Naive B cell (primary cell): ENCODE measurements around the gene PDE4DIP. TPM values are rescaled to one million over a fixed set of nuclear protein-coding genes. Genes with fewer than 3 reads are reported as not detected.
"Not testable (repeated sequence)": the region's sequence is repeated elsewhere in the genome, so short reads cannot be mapped to it uniquely, and the experiment has no call there.

ENCODE experiments used
- ATAC-seq, 2 donors: fragments of 150-1000 bp; cut with Tn5 transposase; 2 replicates each; pipeline ENCODE4 v1.10.0; 2021; ENCODE audit warnings: low read depth in 2 of 2, mild to moderate bottlenecking in 2 of 2, moderate library complexity in 2 of 2
- DNase-seq: peaks from one replicate; pipeline ENCODE4 v3.0.0; 2022
- H3K27ac Mint-ChIP-seq, 6 donors: one replicate each; pipeline ENCODE4 v1.8.0; 2020 to 2022; ENCODE audit warnings: mild to moderate bottlenecking in 6 of 6, mixed read lengths in 6 of 6, moderate library complexity in 5 of 6, inconsistent platforms in 2 of 6
- H3K27me3 Mint-ChIP-seq, 3 donors: one replicate each; pipeline ENCODE4 v1.8.0; 2021 to 2022; ENCODE audit warnings: mixed read lengths in 3 of 3, mild to moderate bottlenecking in 1 of 3
- H3K36me3 Mint-ChIP-seq, 2 donors: one replicate each; pipeline ENCODE4 v1.8.0; 2020 to 2022; ENCODE audit warnings: mixed read lengths in 2 of 2, inconsistent platforms in 1 of 2, mild to moderate bottlenecking in 1 of 2
- H3K4me1 Mint-ChIP-seq, 3 donors: one replicate each; pipeline ENCODE4 v1.8.0; 2020 to 2022; ENCODE audit warnings: mixed read lengths in 3 of 3, inconsistent platforms in 1 of 3, mild to moderate bottlenecking in 1 of 3, moderate library complexity in 1 of 3
- H3K4me3 Mint-ChIP-seq, 8 donors: one replicate each; pipeline ENCODE4 v1.8.0; 2020 to 2022; ENCODE audit warnings: mild to moderate bottlenecking in 8 of 8, mixed read lengths in 8 of 8, moderate library complexity in 8 of 8, inconsistent platforms in 2 of 8
- H3K9me3 Mint-ChIP-seq, 7 donors: one replicate each; pipeline ENCODE4 v1.8.0; 2020 to 2022; ENCODE audit warnings: mixed read lengths in 7 of 7, mild to moderate bottlenecking in 5 of 7, inconsistent platforms in 2 of 7, moderate library complexity in 1 of 7
- polyA plus RNA-seq, 6 donors: library from polyadenylated mRNA; unstranded; fragments of 300-500 nt; fragmentation: Illumina TruSeq; gene quantifications; one replicate each; pipeline ENCODE4 v1.2.3, GENCODE V29; 2021; ENCODE audit warnings: low read depth in 6 of 6

PDE4DIP gene
- polyA plus RNA-seq, 6 donors from 2014 or later, result 13.4 to 52.6 (median 35.6) TPM

DNA sequence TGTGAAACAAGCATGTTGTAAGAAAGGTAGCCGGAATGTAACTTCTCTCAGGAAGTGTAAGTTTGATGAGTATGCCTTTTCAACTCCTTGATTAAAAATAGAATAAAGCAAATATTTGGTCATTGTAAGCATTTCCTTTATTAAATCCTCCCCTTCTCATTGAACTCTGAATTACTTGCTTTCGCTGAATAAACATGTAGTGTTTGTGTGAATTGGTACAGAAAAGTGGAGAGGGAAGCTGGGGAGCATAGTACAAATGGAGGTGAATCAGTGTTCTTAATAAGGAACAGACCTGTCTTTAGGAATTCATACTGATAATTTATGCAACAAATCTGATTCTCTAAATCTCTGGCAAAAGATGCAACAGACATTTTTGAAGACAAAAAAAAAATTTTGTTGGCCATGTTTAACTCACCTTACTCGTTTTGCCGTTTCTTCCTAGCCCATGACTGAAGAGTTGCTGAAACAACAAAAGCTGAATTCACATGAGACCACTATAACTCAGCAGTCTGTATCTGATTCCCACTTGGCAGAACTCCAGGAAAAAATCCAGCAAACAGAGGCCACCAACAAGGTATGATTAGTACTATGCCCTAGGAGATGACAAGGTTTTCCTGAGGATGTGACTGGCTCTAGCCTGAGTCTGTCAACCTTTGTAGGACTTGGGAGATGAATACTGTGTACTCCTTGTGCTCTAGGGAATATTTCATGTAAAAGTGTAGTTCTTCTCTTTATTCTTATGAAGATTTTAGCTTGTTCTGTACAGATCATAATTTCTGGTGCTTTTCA lies 116.2 kb downstream of the PDE4DIP start:
- H3K4me3 Mint-ChIP-seq, H3K27ac Mint-ChIP-seq, DNase-seq, H3K36me3 Mint-ChIP-seq, H3K4me1 Mint-ChIP-seq, H3K27me3 Mint-ChIP-seq, H3K9me3 Mint-ChIP-seq, ATAC-seq: not testable (repeated sequence)

DNA sequence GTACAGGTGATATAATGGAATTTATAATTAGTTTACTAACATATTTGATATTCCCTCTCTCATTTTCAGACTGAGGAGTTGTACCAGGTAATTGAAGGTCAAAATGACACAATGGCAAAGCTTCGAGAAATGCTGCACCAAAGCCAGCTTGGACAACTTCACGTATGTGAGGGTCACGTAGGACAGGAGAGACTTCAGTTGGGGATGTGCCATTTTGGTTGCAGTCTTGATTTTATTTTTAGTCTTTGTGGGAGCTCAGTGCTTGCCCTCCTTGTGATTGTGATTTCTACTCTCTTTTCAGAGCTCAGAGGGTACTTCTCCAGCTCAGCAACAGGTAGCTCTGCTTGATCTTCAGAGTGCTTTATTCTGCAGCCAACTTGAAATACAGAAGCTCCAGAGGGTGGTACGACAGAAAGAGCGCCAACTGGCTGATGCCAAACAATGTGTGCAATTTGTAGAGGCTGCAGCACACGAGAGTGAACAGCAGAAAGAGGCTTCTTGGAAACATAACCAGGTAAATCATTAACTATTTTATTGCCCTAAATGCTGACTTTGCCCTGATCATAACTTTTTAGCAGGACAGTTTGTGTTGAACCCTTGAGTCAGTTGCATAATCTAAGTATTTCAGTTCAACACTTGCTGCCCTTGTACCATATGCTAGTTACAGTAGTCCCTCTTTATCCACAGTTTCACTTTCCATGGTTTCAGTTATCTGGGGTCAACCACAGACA lies 118.1 kb downstream of the PDE4DIP start:
- H3K27me3 Mint-ChIP-seq, H3K27ac Mint-ChIP-seq, H3K9me3 Mint-ChIP-seq, H3K4me1 Mint-ChIP-seq, H3K36me3 Mint-ChIP-seq, DNase-seq, H3K4me3 Mint-ChIP-seq, ATAC-seq: not testable (repeated sequence)

DNA sequence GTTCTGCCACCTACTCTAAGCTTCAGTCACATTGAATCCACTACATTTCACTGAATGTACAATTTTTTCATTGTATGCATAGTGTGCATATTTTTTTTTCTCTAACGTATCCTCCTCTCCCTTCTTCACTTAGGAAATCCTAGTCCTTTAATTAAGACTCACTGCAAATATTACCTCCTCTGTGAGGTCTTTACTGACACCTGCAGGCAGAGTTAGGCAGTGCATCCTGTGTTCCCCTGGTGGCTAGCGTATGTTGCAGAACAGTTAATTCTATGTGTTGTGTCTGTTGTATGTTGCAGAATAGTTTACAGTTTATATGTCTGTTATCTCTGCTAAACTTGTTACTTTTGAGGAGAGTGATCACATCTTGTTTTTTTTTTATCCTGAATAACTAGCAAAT lies 121.9 kb downstream of the PDE4DIP start:
- H3K36me3 Mint-ChIP-seq, H3K4me1 Mint-ChIP-seq, H3K9me3 Mint-ChIP-seq, H3K27me3 Mint-ChIP-seq, H3K27ac Mint-ChIP-seq, H3K4me3 Mint-ChIP-seq: not testable (repeated sequence)
- DNase-seq, result peak; percentile 16
- peak; percentile 74 to 83 for ATAC-seq

DNA sequence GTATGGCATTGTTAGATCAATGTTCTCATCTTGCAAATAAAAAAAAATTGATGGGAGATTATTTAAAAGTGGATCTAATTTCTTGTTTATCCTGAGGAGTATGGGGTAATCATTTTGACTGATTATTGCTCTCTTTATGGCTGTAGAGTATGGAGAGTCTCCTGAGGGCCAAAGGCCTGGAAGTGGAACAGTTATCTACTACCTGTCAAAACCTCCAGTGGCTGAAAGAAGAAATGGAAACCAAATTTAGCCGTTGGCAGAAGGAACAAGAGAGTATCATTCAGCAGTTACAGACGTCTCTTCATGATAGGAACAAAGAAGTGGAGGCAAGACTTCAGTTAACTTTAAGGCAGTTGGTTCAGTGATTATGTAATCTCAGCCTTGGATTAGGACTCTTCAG lies 123.4 kb downstream of the PDE4DIP start:
- not testable (repeated sequence) for H3K9me3 Mint-ChIP-seq, H3K36me3 Mint-ChIP-seq, H3K4me3 Mint-ChIP-seq, DNase-seq, H3K27me3 Mint-ChIP-seq, H3K27ac Mint-ChIP-seq, H3K4me1 Mint-ChIP-seq, ATAC-seq

DNA sequence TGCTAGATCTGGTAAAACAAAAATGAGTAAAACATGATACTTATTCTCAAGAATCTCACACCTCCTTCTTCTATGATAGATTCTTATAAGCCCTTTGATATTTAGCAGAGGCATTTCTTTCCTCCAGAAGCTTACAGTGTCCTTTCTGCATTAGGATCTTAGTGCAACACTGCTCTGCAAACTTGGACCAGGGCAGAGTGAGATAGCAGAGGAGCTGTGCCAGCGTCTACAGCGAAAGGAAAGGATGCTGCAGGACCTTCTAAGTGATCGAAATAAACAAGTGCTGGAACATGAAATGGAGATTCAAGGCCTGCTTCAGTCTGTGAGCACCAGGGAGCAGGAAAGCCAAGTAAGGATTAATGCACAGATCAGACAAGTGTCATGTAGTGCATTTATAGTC lies 124.5 kb downstream of the PDE4DIP start:
- DNase-seq, H3K9me3 Mint-ChIP-seq, H3K27ac Mint-ChIP-seq, H3K4me1 Mint-ChIP-seq, ATAC-seq, H3K36me3 Mint-ChIP-seq, H3K27me3 Mint-ChIP-seq, H3K4me3 Mint-ChIP-seq: not testable (repeated sequence)

GRCh38 chr1:148969126-148969525 lies 124.9 kb downstream of the PDE4DIP start:
- not testable (repeated sequence) for DNase-seq, H3K27ac Mint-ChIP-seq, H3K4me1 Mint-ChIP-seq, H3K4me3 Mint-ChIP-seq, ATAC-seq, H3K36me3 Mint-ChIP-seq, H3K27me3 Mint-ChIP-seq, H3K9me3 Mint-ChIP-seq

GRCh38 chr1:148975453-148975852 lies 131.2 kb downstream of the PDE4DIP start:
- not testable (repeated sequence) for H3K27me3 Mint-ChIP-seq, H3K9me3 Mint-ChIP-seq, DNase-seq
- H3K4me1 Mint-ChIP-seq, result peaks cover 15 to 19% (median 17%) of the 10 kb centered on the region in 3 donors
- peak overlapping the region; percentile 43 to 84 (median 55) for H3K4me3 Mint-ChIP-seq
- peak overlapping the region; percentile 56 to 83 (median 73) for H3K27ac Mint-ChIP-seq
- peaks cover 17 to 18% of the 10 kb centered on the region in 2 donors for H3K36me3 Mint-ChIP-seq
- ATAC-seq, result peak; percentile 52 to 54

GRCh38 chr1:148975866-148976537 lies 131.8 kb downstream of the PDE4DIP start:
- Mint-ChIP-seq H3K4me1 (peaks cover 15 to 19% (median 17%) of the 10 kb centered on the region in 3 donors), H3K27ac (peak overlapping the region in 5 of 6 donors; percentile 59 to 92 (median 76)), H3K4me3 (peak overlapping the region in 6 of 8 donors; percentile 46 to 84 (median 62)), H3K36me3 (peaks cover 21 to 23% of the 10 kb centered on the region in 2 donors)
- DNase-seq (peak; percentile 15), ATAC-seq (peak; percentile 78 to 84)
- not testable (repeated sequence) for H3K9me3 Mint-ChIP-seq, H3K27me3 Mint-ChIP-seq

DNA sequence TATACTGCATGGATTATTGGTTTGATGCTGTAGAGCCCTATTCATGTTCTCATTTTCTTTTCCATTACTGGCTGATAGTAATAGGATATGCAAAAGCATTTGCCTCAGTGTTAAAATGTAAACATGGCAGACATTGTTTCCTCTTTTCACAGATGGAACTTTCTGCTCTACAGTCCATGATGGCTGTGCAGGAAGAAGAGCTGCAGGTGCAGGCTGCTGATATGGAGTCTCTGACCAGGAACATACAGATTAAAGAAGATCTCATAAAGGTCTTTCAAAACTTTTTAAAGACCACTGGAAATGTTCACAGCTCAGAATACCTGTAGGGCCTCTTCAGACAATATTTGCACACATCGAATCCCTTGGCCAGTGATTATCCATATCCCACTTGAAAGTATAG lies 133.6 kb downstream of the PDE4DIP start:
- DNase-seq, H3K9me3 Mint-ChIP-seq, H3K27me3 Mint-ChIP-seq: not testable (repeated sequence)
- H3K36me3 Mint-ChIP-seq, result peaks cover 31 to 36% of the 10 kb centered on the region in 2 donors
- peak overlapping the region in 4 of 6 donors; percentile 3 to 84 (median 28) for H3K27ac Mint-ChIP-seq
- ATAC-seq, result peak; percentile 55 to 56
- peaks cover 15 to 19% (median 17%) of the 10 kb centered on the region in 3 donors for H3K4me1 Mint-ChIP-seq
- peak overlapping the region in 2 of 8 donors; percentile 29 to 45 for H3K4me3 Mint-ChIP-seq

DNA sequence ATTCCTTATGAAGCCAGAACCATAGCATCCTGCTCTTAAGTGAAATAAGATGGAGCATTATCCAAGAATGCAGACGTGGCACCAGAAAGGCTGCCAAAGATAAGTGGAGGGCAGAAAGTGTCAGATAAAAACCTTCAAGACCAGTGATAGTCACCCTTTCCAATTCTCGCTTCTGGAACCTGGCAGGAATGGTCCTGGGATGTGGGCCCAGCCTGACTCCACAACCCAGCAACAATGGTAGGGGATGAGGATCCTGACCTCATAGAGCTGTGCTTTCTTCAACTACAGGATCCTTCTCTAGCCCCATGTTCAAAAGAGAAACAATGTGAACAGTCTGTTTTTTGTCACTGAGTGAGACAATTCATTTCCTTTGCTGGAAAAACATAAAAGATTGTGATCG lies 145.2 kb downstream of the PDE4DIP start:
- H3K36me3 Mint-ChIP-seq, H3K27me3 Mint-ChIP-seq, DNase-seq, H3K4me3 Mint-ChIP-seq, ATAC-seq, H3K9me3 Mint-ChIP-seq, H3K27ac Mint-ChIP-seq, H3K4me1 Mint-ChIP-seq: not testable (repeated sequence)

DNA sequence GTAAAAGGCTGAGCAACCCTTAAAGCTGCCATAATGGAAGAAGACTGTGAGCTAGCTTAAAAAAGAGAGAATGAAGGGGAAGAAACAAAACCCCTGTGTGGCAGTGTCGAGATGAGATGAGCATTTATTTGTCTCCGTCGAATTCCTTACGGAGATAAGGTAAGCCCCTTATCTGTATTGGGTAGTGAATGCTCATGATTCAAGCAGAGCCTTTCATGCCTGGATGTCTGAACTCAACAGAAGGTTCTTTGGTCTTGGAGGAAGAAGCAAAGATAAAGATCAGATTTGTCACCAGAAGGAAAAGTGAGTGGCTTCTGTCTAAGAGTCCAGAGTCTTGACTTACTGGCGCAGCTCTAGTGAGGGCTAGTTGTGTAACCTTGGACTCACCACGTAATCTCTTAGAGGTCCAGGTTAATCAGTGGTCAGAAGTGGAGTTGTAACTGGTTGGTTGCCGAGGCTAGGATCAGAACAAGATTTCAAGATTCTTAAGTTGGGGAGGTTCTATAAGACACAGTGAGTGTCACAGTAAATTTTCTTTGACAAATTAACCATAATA lies 146.1 kb downstream of the PDE4DIP start:
- not testable (repeated sequence) for ATAC-seq, H3K27me3 Mint-ChIP-seq, H3K36me3 Mint-ChIP-seq, H3K9me3 Mint-ChIP-seq, H3K27ac Mint-ChIP-seq, DNase-seq, H3K4me3 Mint-ChIP-seq, H3K4me1 Mint-ChIP-seq

DNA sequence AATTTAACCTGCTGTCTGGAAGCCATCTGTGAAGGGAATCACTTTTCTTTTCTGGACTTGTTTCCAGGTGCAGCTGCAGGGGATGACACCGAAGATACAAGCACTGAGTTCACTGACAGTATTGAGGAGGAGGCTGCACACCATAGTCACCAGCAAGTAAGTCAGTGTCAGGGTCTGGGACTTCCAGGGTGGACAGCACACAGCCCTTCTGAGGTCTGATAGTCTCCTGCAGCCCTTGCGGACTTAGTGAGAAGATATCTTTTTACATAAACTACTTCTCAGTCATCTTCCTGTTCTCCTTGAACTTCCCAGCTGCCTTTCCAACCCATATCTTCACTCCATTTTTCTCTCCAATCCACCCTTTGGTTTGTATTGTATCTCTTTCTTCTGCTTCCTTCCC lies 147.6 kb downstream of the PDE4DIP start:
- H3K4me3 Mint-ChIP-seq, H3K9me3 Mint-ChIP-seq, H3K27ac Mint-ChIP-seq, H3K36me3 Mint-ChIP-seq, H3K4me1 Mint-ChIP-seq, ATAC-seq, DNase-seq, H3K27me3 Mint-ChIP-seq: not testable (repeated sequence)

DNA sequence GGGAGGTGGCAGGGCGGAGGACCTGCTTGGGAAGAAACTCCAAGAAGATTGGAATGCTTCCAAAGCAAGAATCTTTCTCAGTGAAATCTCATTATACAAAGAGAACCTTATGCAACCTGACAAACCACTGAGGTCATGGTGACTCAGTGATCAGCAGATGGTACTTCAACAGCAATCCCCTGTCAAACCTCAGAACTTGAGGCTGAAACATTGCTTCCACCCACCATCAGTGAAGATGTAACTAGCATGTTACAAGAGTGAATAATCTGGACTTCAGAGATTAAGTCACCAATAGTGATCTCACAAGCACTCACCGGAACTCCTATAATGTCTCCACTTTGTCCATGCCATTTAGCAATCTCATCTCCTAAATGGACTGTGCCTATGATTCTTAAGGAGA lies 148.1 kb downstream of the PDE4DIP start:
- not testable (repeated sequence) for H3K9me3 Mint-ChIP-seq, ATAC-seq, H3K4me3 Mint-ChIP-seq, DNase-seq, H3K27me3 Mint-ChIP-seq, H3K4me1 Mint-ChIP-seq, H3K27ac Mint-ChIP-seq, H3K36me3 Mint-ChIP-seq
